ENCODE measurements around the gene STXBP6. TPM values are rescaled to one million over a fixed set of nuclear protein-coding genes. Genes with fewer than 3 reads are reported as not detected.

STXBP6 gene
- total RNA-seq, 1 donor from 2014 or later = 27.1 TPM

GRCh38 chr14:24948261-24948847 is 101.6 kb downstream of the STXBP6 start:
- no peak overlapping the region for H3K27ac Mint-ChIP-seq (ENCODE audit: unreplicated experiment)
- H3K4me3 Mint-ChIP-seq (ENCODE audit: unreplicated experiment) = no peak overlapping the region
- H3K4me1 ChIP-seq (ENCODE audit: insufficient read depth, low read length) = no peaks in the 10 kb centered on the region
- FAIRE-seq = no peak
- no peaks in the 10 kb centered on the region for H3K9me3 ChIP-seq (ENCODE audit: insufficient read depth, low read depth, low read length)
- H3K9ac ChIP-seq (ENCODE audit: low read length) = no peak overlapping the region
- H3K4me2 ChIP-seq (ENCODE audit: low read length) = no peak overlapping the region
- no peaks in the 10 kb centered on the region for H3K36me3 ChIP-seq (ENCODE audit: insufficient read depth, low read length)
- no peak overlapping the region for H3K27ac ChIP-seq (ENCODE audit: low read depth, low read length)
- H4K20me1 ChIP-seq (ENCODE audit: insufficient read depth, low read length) = no peaks in the 10 kb centered on the region
- H3K9me3 Mint-ChIP-seq (ENCODE audit: unreplicated experiment) = no peaks in the 10 kb centered on the region
- H3K36me3 Mint-ChIP-seq (ENCODE audit: low read depth, unreplicated experiment) = peaks cover 3% of the 10 kb centered on the region
- H3K27me3 ChIP-seq (ENCODE audit: insufficient read depth, low read length) = no peaks in the 10 kb centered on the region
- no peak overlapping the region for H2AFZ ChIP-seq (ENCODE audit: low read depth, low read length)
- H3K4me3 ChIP-seq (ENCODE audit: insufficient read depth, low read depth, low read length) = no peak overlapping the region
- H3K4me1 Mint-ChIP-seq (ENCODE audit: low read depth, unreplicated experiment) = peaks cover 2% of the 10 kb centered on the region
- no peaks in the 10 kb centered on the region for H3K79me2 ChIP-seq (ENCODE audit: insufficient read depth, low read length)
- TF ChIP-seq EZH2 (IDR thresholded peaks at IDR 0.05; ENCODE audit: insufficient read depth, low read length) (no peak), CTCF (IDR thresholded peaks at IDR 0.05; ENCODE audit: insufficient read depth, low read depth, low read length) (no peak)
- DNase-seq (ENCODE audit: low read depth) = no peak
- H3K27me3 Mint-ChIP-seq (ENCODE audit: low read depth, unreplicated experiment) = no peaks in the 10 kb centered on the region

GRCh38 chr14:24947131-24947530 is 102.8 kb downstream of the STXBP6 start:
- Histone ChIP-seq H3K36me3 (ENCODE audit: insufficient read depth, low read length) (no peaks in the 10 kb centered on the region), H3K4me1 (ENCODE audit: insufficient read depth, low read length) (no peaks in the 10 kb centered on the region), H3K4me2 (ENCODE audit: low read length) (no peak overlapping the region), H3K9ac (ENCODE audit: low read length) (no peak overlapping the region), H3K27me3 (ENCODE audit: insufficient read depth, low read length) (no peaks in the 10 kb centered on the region), H2AFZ (ENCODE audit: low read depth, low read length) (no peak overlapping the region), H3K27ac (ENCODE audit: low read depth, low read length) (no peak overlapping the region), H4K20me1 (ENCODE audit: insufficient read depth, low read length) (no peaks in the 10 kb centered on the region), H3K9me3 (ENCODE audit: insufficient read depth, low read depth, low read length) (no peaks in the 10 kb centered on the region), H3K79me2 (ENCODE audit: insufficient read depth, low read length) (no peaks in the 10 kb centered on the region), H3K4me3 (ENCODE audit: insufficient read depth, low read depth, low read length) (no peak overlapping the region)
- Mint-ChIP-seq H3K27me3 (ENCODE audit: low read depth, unreplicated experiment) (no peaks in the 10 kb centered on the region), H3K27ac (ENCODE audit: unreplicated experiment) (no peak overlapping the region), H3K9me3 (ENCODE audit: unreplicated experiment) (no peaks in the 10 kb centered on the region), H3K4me3 (ENCODE audit: unreplicated experiment) (no peak overlapping the region), H3K36me3 (ENCODE audit: low read depth, unreplicated experiment) (peaks cover 2% of the 10 kb centered on the region), H3K4me1 (ENCODE audit: low read depth, unreplicated experiment) (peaks cover 4% of the 10 kb centered on the region)
- TF ChIP-seq EZH2 (IDR thresholded peaks at IDR 0.05; ENCODE audit: insufficient read depth, low read length) (no peak), CTCF (IDR thresholded peaks at IDR 0.05; ENCODE audit: insufficient read depth, low read depth, low read length) (no peak)
- DNase-seq (ENCODE audit: low read depth) (no peak), FAIRE-seq (no peak)

GRCh38 chr14:24944800-24945199 is 105.1 kb downstream of the STXBP6 start:
- Histone ChIP-seq H3K9ac (ENCODE audit: low read length) (no peak overlapping the region), H3K4me2 (ENCODE audit: low read length) (no peak overlapping the region), H3K4me3 (ENCODE audit: insufficient read depth, low read depth, low read length) (no peak overlapping the region), H3K27me3 (ENCODE audit: insufficient read depth, low read length) (no peaks in the 10 kb centered on the region), H3K79me2 (ENCODE audit: insufficient read depth, low read length) (no peaks in the 10 kb centered on the region), H2AFZ (ENCODE audit: low read depth, low read length) (no peak overlapping the region), H3K27ac (ENCODE audit: low read depth, low read length) (no peak overlapping the region), H3K36me3 (ENCODE audit: insufficient read depth, low read length) (no peaks in the 10 kb centered on the region), H3K4me1 (ENCODE audit: insufficient read depth, low read length) (no peaks in the 10 kb centered on the region), H3K9me3 (ENCODE audit: insufficient read depth, low read depth, low read length) (no peaks in the 10 kb centered on the region), H4K20me1 (ENCODE audit: insufficient read depth, low read length) (no peaks in the 10 kb centered on the region)
- FAIRE-seq (no peak), DNase-seq (ENCODE audit: low read depth) (no peak)
- no peak overlapping the region for H3K27ac Mint-ChIP-seq (ENCODE audit: unreplicated experiment)
- peaks cover 5% of the 10 kb centered on the region for H3K36me3 Mint-ChIP-seq (ENCODE audit: low read depth, unreplicated experiment)
- peaks cover 7% of the 10 kb centered on the region for H3K4me1 Mint-ChIP-seq (ENCODE audit: low read depth, unreplicated experiment)
- TF ChIP-seq EZH2 (IDR thresholded peaks at IDR 0.05; ENCODE audit: insufficient read depth, low read length) = no peak
- TF ChIP-seq CTCF (IDR thresholded peaks at IDR 0.05; ENCODE audit: insufficient read depth, low read depth, low read length) = no peak
- no peaks in the 10 kb centered on the region for H3K27me3 Mint-ChIP-seq (ENCODE audit: low read depth, unreplicated experiment)
- no peaks in the 10 kb centered on the region for H3K9me3 Mint-ChIP-seq (ENCODE audit: unreplicated experiment)
- no peak overlapping the region for H3K4me3 Mint-ChIP-seq (ENCODE audit: unreplicated experiment)

All from astrocyte (in vitro differentiated cells and primary cell).